Activated gamma-delta T cell (primary cell): ENCODE data around the gene FAR2.
A peak's percentile ranks its signal among the peaks of the same experiment; 100 is the strongest.
"Not testable (repeated sequence)": the region's sequence is repeated elsewhere in the genome, so short reads cannot be mapped to it uniquely, and the experiment has no call there.

Source experiments
- DNase-seq: peaks from one replicate; lab custom pipeline; 2025; lab: John Stamatoyannopoulos, UW

Gene FAR2

GRCh38 chr12:29322157-29322556, 173.1 kb downstream of the FAR2 start:
- DNase-seq: no peak

GRCh38 chr12:29329411-29329810, 180.3 kb downstream of the FAR2 start:
- DNase-seq: no peak

- no peak for DNase-seq
Measured at GRCh38 chr12:29333178-29333577, 184.1 kb downstream of the FAR2 start.

GRCh38 chr12:29334937-29335336, 185.9 kb downstream of the FAR2 start:
- no peak for DNase-seq

- DNase-seq: no peak
Measured at GRCh38 chr12:29337325-29337724, 188.2 kb downstream of the FAR2 start.

- DNase-seq: no peak
Measured at GRCh38 chr12:29343022-29343799, 194.1 kb downstream of the FAR2 start.

GRCh38 chr12:29346769-29347421, 197.8 kb downstream of the FAR2 start:
- DNase-seq: no peak

GRCh38 chr12:29350080-29350479, 201.0 kb downstream of the FAR2 start:
- no peak for DNase-seq

GRCh38 chr12:29354954-29355353, 205.9 kb downstream of the FAR2 start:
- DNase-seq: no peak

GRCh38 chr12:29365091-29365490, 216.0 kb downstream of the FAR2 start:
- no peak for DNase-seq

GRCh38 chr12:29374012-29374411, 224.9 kb downstream of the FAR2 start:
- no peak for DNase-seq

GRCh38 chr12:29374913-29375312, 225.8 kb downstream of the FAR2 start:
- no peak for DNase-seq

- DNase-seq: no peak
Measured at GRCh38 chr12:29376118-29376517, 227.0 kb downstream of the FAR2 start.

GRCh38 chr12:29380536-29381523, 231.8 kb downstream of the FAR2 start, which contains the start of gene ERGIC2:
TSS of gene ERGIC2 (minus strand) at chr12:29381172. CDS start at chr12:29371633, 9,539 bp downstream.
- peak; percentile 59 for DNase-seq

GRCh38 chr12:29382251-29382650, 233.2 kb downstream of the FAR2 start:
- DNase-seq: no peak

- not testable (repeated sequence) for DNase-seq
Measured at GRCh38 chr12:29385194-29385593, 236.1 kb downstream of the FAR2 start.
